Panc1 (cell line): ENCODE data around the gene ALX4.

Experiments
- POLR2AphosphoS5 ChIP-seq: IDR thresholded peaks from 2 replicates; pipeline ENCODE4 v1.6.1; 2012; ENCODE audit warnings: mild to moderate bottlenecking, low read depth, low read length, moderate library complexity
- SIN3A ChIP-seq: IDR thresholded peaks from 2 replicates; pipeline ENCODE4 v1.6.1; 2012; ENCODE audit warnings: low read depth, mild to moderate bottlenecking, low read length, moderate library complexity, borderline replicate concordance; ENCODE audit not compliant: insufficient read depth
- TCF7L2 ChIP-seq: IDR thresholded peaks from 2 replicates; pipeline ENCODE4 v1.6.1; 2011; ENCODE audit warnings: mild to moderate bottlenecking, low read depth, low read length, inconsistent platforms
- TF ChIP-seq, protein P1 (sequence below): fragments of 450-650 bp; IDR thresholded peaks from 2 replicates; pipeline ENCODE4 v1.5.1; 2017; ENCODE audit warnings: mild to moderate bottlenecking
- TF ChIP-seq, protein P2 (sequence below), 2 experiments: IDR thresholded peaks; 2 replicates each; pipeline ENCODE4 v1.6.1; 2011 to 2012; ENCODE audit warnings: low read depth in 2 of 2, control low read depth in 1 of 2, low read length in 1 of 2, mild to moderate bottlenecking in 1 of 2, moderate library complexity in 1 of 2; ENCODE audit not compliant: insufficient read depth in 1 of 2

DNA sequence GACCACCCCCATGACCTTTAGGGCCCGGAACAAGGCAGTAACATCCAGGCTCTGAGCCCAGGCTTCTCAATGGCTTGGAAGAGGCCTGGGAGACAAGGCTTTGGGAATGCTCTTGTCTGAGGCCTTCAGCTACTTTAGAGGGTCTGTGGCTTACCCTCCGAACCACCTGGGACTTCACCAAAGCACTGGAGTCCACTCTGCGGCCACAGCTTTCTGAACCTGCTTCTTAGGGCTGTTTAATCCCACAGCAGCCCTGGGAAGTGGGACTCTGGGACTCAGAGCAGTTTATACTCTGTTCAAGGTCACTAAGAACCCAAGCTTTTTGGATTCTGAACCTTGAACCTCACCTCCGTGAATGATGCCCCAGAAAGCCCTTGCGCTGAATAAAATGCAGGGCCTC, 30.7 kb upstream of the ALX4 start:
- TF ChIP-seq, protein P1, sequence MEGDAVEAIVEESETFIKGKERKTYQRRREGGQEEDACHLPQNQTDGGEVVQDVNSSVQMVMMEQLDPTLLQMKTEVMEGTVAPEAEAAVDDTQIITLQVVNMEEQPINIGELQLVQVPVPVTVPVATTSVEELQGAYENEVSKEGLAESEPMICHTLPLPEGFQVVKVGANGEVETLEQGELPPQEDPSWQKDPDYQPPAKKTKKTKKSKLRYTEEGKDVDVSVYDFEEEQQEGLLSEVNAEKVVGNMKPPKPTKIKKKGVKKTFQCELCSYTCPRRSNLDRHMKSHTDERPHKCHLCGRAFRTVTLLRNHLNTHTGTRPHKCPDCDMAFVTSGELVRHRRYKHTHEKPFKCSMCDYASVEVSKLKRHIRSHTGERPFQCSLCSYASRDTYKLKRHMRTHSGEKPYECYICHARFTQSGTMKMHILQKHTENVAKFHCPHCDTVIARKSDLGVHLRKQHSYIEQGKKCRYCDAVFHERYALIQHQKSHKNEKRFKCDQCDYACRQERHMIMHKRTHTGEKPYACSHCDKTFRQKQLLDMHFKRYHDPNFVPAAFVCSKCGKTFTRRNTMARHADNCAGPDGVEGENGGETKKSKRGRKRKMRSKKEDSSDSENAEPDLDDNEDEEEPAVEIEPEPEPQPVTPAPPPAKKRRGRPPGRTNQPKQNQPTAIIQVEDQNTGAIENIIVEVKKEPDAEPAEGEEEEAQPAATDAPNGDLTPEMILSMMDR, result no peak
- TF ChIP-seq SIN3A (no peak), POLR2AphosphoS5 (no peak), TCF7L2 (no peak)
- TF ChIP-seq, protein P2, sequence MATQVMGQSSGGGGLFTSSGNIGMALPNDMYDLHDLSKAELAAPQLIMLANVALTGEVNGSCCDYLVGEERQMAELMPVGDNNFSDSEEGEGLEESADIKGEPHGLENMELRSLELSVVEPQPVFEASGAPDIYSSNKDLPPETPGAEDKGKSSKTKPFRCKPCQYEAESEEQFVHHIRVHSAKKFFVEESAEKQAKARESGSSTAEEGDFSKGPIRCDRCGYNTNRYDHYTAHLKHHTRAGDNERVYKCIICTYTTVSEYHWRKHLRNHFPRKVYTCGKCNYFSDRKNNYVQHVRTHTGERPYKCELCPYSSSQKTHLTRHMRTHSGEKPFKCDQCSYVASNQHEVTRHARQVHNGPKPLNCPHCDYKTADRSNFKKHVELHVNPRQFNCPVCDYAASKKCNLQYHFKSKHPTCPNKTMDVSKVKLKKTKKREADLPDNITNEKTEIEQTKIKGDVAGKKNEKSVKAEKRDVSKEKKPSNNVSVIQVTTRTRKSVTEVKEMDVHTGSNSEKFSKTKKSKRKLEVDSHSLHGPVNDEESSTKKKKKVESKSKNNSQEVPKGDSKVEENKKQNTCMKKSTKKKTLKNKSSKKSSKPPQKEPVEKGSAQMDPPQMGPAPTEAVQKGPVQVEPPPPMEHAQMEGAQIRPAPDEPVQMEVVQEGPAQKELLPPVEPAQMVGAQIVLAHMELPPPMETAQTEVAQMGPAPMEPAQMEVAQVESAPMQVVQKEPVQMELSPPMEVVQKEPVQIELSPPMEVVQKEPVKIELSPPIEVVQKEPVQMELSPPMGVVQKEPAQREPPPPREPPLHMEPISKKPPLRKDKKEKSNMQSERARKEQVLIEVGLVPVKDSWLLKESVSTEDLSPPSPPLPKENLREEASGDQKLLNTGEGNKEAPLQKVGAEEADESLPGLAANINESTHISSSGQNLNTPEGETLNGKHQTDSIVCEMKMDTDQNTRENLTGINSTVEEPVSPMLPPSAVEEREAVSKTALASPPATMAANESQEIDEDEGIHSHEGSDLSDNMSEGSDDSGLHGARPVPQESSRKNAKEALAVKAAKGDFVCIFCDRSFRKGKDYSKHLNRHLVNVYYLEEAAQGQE (IDR thresholded peaks at IDR 0.05; ENCODE audit: insufficient read depth in 1 of 2, low read depth in 2 of 2, low read length in 1 of 2), result no peak
